Activated T-cell treated with anti-CD3 and anti-CD28 coated beads, Interleukin-2, amount 50 U/mL, for 4 hours (primary cell): ENCODE results near the gene UTS2R. TPM values are rescaled to one million over a fixed set of nuclear protein-coding genes. Genes with fewer than 3 reads are reported as not detected.

ENCODE experiments used
- ATAC-seq, 2 donors: fragments of 200-7000 bp; cut with Tn5 transposase; one replicate each; pipeline ENCODE4 v1.10.0; 2021
- DNase-seq: peaks from one replicate; pipeline ENCODE4 v3.0.0-alpha.2; 2020
- H3K27me3 Mint-ChIP-seq: one replicate; pipeline ENCODE4 v1.8.0; 2021; ENCODE audit warnings: low read depth, mixed read lengths
- H3K36me3 Mint-ChIP-seq: one replicate; pipeline ENCODE4 v1.8.0; 2022; ENCODE audit warnings: mixed read lengths; ENCODE audit not compliant: insufficient read depth
- H3K4me1 Mint-ChIP-seq: one replicate; pipeline ENCODE4 v1.8.0; 2021; ENCODE audit warnings: low read depth, mixed read lengths
- H3K4me3 Mint-ChIP-seq: one replicate; pipeline ENCODE4 v1.8.0; 2021; ENCODE audit warnings: mild to moderate bottlenecking, moderate library complexity, mixed read lengths
- H3K9me3 Mint-ChIP-seq: one replicate; pipeline ENCODE4 v1.8.0; 2021; ENCODE audit warnings: mixed read lengths
- total RNA-seq, 3 donors: library from RNA; stranded (reverse); gene quantifications; one replicate each; pipeline ENCODE4 v1.2.1, GENCODE V29; 2021

Gene UTS2R
- total RNA-seq, 3 donors from 2014 or later = not detected

- Mint-ChIP-seq H3K4me3 (peak within 1 kb of the TSS; percentile 79), H3K4me1 (peaks cover 28% of the 10 kb centered on the region), H3K36me3 (peaks cover 17% of the 10 kb centered on the region), H3K9me3 (no peaks in the 10 kb centered on the region), H3K27me3 (no peaks in the 10 kb centered on the region)
- DNase-seq (peak; percentile 77), ATAC-seq (peak; percentile 89)
Observed at GRCh38 chr17:82418001-82418986, 46.7 kb downstream of the UTS2R start, which contains the start of the genes HEXD and OGFOD3. HEXD (plus strand) TSS chr17:82418347; CDS start chr17:82419800, 1,453 bp downstream. OGFOD3 (minus strand) TSS chr17:82418586; CDS start chr17:82418485, 101 bp downstream.

GRCh38 chr17:82419540-82419939 lies 48.0 kb downstream of the UTS2R start:
- H3K9me3 Mint-ChIP-seq = no peaks in the 10 kb centered on the region
- ATAC-seq (no peak), DNase-seq (no peak)
- H3K4me1 Mint-ChIP-seq = peaks cover 25% of the 10 kb centered on the region
- H3K4me3 Mint-ChIP-seq = peak overlapping the region; percentile 79
- peaks cover 15% of the 10 kb centered on the region for H3K36me3 Mint-ChIP-seq
- H3K27me3 Mint-ChIP-seq = no peaks in the 10 kb centered on the region

- Mint-ChIP-seq H3K4me1 (peaks cover 18% of the 10 kb centered on the region), H3K27me3 (no peaks in the 10 kb centered on the region), H3K9me3 (no peaks in the 10 kb centered on the region), H3K36me3 (peaks cover 15% of the 10 kb centered on the region), H3K4me3 (no peak overlapping the region)
- peak; percentile 50 for DNase-seq
- ATAC-seq = peak; percentile 61 to 80
Observed at GRCh38 chr17:82424001-82424862, 52.7 kb downstream of the UTS2R start.

- no peaks in the 10 kb centered on the region for H3K27me3 Mint-ChIP-seq
- H3K4me3 Mint-ChIP-seq = no peak overlapping the region
- H3K36me3 Mint-ChIP-seq = peaks cover 20% of the 10 kb centered on the region
- DNase-seq (no peak), ATAC-seq (no peak)
- peaks cover 18% of the 10 kb centered on the region for H3K4me1 Mint-ChIP-seq
- no peaks in the 10 kb centered on the region for H3K9me3 Mint-ChIP-seq
Observed at GRCh38 chr17:82424863-82425159, 53.2 kb downstream of the UTS2R start.

Other genes starting within 250 kb of the UTS2R start
- gene CCDC57, start 158.9 kb upstream of the UTS2R start, total RNA-seq = 10 to 100 TPM; 48.9 to 64.6 (median 60.5) TPM
- gene SLC16A3, start 142.7 kb upstream of the UTS2R start, total RNA-seq = 10 to 100 TPM; 22.0 to 31.5 (median 26.3) TPM
- 100 to 1,000 TPM; 152 to 170 (median 164) TPM for gene CSNK1D, start 98.1 kb upstream of the UTS2R start, total RNA-seq
- 100 to 1,000 TPM; 256 to 382 (median 364) TPM for gene CD7, start 54.2 kb upstream of the UTS2R start, total RNA-seq
- gene SECTM1, start 38.0 kb upstream of the UTS2R start, total RNA-seq = 1 to 10 TPM; 2.6 to 3.8 (median 3.0) TPM
- gene TEX19, start 12.5 kb upstream of the UTS2R start, total RNA-seq = under 1 TPM; 0.16 to 0.38 (median 0.25) TPM
- 10 to 100 TPM; 16.5 to 19.9 (median 19.0) TPM for gene HEXD, start 46.6 kb downstream of the UTS2R start, total RNA-seq
- 10 to 100 TPM; 23.2 to 29.1 (median 24.0) TPM for gene OGFOD3, start 46.8 kb downstream of the UTS2R start, total RNA-seq
- gene CYBC1, start 79.0 kb downstream of the UTS2R start, total RNA-seq = 100 to 1,000 TPM; 151 to 165 (median 156) TPM
- gene NARF, start 87.0 kb downstream of the UTS2R start, total RNA-seq = 10 to 100 TPM; 40.9 to 55.9 (median 45.9) TPM
- gene FOXK2, start 148.0 kb downstream of the UTS2R start, total RNA-seq = 10 to 100 TPM; 73.6 to 78.5 (median 75.9) TPM